Lower lobe of right lung (tissue), 2 donors: ENCODE data around the gene SPCS2. TPM values are rescaled to one million over a fixed set of nuclear protein-coding genes. Genes with fewer than 3 reads are reported as not detected.

Source experiments
- ATAC-seq, 2 donors: fragments of 200-7000 bp; cut with Tn5 transposase; one replicate each; pipeline ENCODE4 v1.9.1; 2020 to 2022; ENCODE audit warnings: mild to moderate bottlenecking in 2 of 2, moderate library complexity in 2 of 2
- DNase-seq: peaks from one replicate; pipeline ENCODE4 v3.0.0-alpha.2; 2020
- H3K27ac ChIP-seq: fragments of 200-600 bp; one replicate; pipeline ENCODE4 v1.8.0; 2022
- H3K27me3 ChIP-seq: fragments of 200-600 bp; one replicate; pipeline ENCODE4 v1.8.0; 2022; ENCODE audit warnings: low read depth
- H3K36me3 ChIP-seq: fragments of 200-600 bp; one replicate; pipeline ENCODE4 v1.8.0; 2022; ENCODE audit warnings: mild to moderate bottlenecking
- H3K4me1 ChIP-seq: fragments of 200-600 bp; one replicate; pipeline ENCODE4 v1.8.0; 2022
- H3K4me3 ChIP-seq: fragments of 200-600 bp; one replicate; pipeline ENCODE4 v1.8.0; 2022; ENCODE audit warnings: mild to moderate bottlenecking
- H3K9me3 ChIP-seq: fragments of 200-600 bp; one replicate; pipeline ENCODE4 v1.8.0; 2022
- CTCF ChIP-seq: fragments of 200-600 bp; IDR thresholded peaks from one replicate; pipeline ENCODE4 v1.8.0; 2022; ENCODE audit warnings: antibody characterized with exemption, mild to moderate bottlenecking
- intact Hi-C: fragments of 100-400 bp; cut with DNase I; formaldehyde crosslinking; loops from one replicate; pipeline ENCODE4 v1.11.0; 2022
- total RNA-seq: library from RNA; stranded (reverse); fragmentation: NEBNext Ultra II Directional; extraction: Animal tissue kit (Norgen Biotek cat#: 25700); gene quantifications from one replicate; pipeline ENCODE4 v1.2.1, GENCODE V29; 2021
- donor health status: DM: no; HTN: yes; CAD: no; lungs with severe emphysema.

Gene SPCS2
- total RNA-seq, 1 donor from 2014 or later = 149 TPM

GRCh38 chr11:74923125-74923524 is 25.9 kb upstream of the SPCS2 start:
- intact Hi-C loops = no loop called here
- ATAC-seq = no peak
- H3K27me3 ChIP-seq = no peaks in the 10 kb centered on the region
- no peak overlapping the region for H3K27ac ChIP-seq
- H3K4me1 ChIP-seq = no peaks in the 10 kb centered on the region
- DNase-seq = no peak
- H3K4me3 ChIP-seq = no peak overlapping the region
- peaks cover 32% of the 10 kb centered on the region for H3K36me3 ChIP-seq
- H3K9me3 ChIP-seq = no peaks in the 10 kb centered on the region
- TF ChIP-seq CTCF = no peak

GRCh38 chr11:74925281-74925680 is 23.8 kb upstream of the SPCS2 start:
- Histone ChIP-seq H3K27ac (no peak overlapping the region), H3K9me3 (no peaks in the 10 kb centered on the region), H3K4me3 (no peak overlapping the region), H3K36me3 (peaks cover 15% of the 10 kb centered on the region), H3K27me3 (no peaks in the 10 kb centered on the region), H3K4me1 (no peaks in the 10 kb centered on the region)
- intact Hi-C loops = no loop called here
- TF ChIP-seq CTCF = no peak
- DNase-seq (no peak), ATAC-seq (no peak)

GRCh38 chr11:74926304-74927030 is 22.6 kb upstream of the SPCS2 start:
- no peak overlapping the region for H3K4me3 ChIP-seq
- H3K36me3 ChIP-seq = peaks cover 6% of the 10 kb centered on the region
- no peaks in the 10 kb centered on the region for H3K9me3 ChIP-seq
- H3K27ac ChIP-seq = no peak overlapping the region
- H3K4me1 ChIP-seq = no peaks in the 10 kb centered on the region
- no peaks in the 10 kb centered on the region for H3K27me3 ChIP-seq
- no peak for DNase-seq
- no peak for ATAC-seq
- no peak for TF ChIP-seq CTCF
- intact Hi-C loops = no loop called here

DNA sequence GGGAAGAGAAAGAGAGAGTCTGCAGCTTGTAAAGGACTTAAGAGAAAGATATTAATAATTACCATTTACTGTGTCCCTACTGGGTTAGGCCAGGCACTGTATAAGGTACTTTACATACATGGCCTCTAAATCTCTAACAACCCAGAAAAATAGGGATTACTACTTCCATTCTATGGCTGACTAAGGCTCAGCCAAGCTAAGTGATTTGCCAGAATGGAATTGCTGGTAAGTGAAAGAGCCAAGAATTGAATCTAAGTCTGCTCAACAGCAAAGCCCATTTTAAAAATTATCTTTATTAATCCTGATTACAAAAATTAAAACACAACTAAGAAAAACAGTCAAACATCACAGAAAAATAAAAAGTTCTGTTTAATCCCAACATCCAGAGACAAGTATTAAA is 21.6 kb upstream of the SPCS2 start:
- Histone ChIP-seq H3K4me1 (no peaks in the 10 kb centered on the region), H3K27me3 (no peaks in the 10 kb centered on the region), H3K4me3 (no peak overlapping the region), H3K27ac (no peak overlapping the region), H3K9me3 (no peaks in the 10 kb centered on the region), H3K36me3 (peaks cover 10% of the 10 kb centered on the region)
- intact Hi-C loops = no loop called here
- no peak for ATAC-seq
- no peak for TF ChIP-seq CTCF
- no peak for DNase-seq

- intact Hi-C loops = no loop called here
- H3K4me3 ChIP-seq = no peak overlapping the region
- H3K4me1 ChIP-seq = no peaks in the 10 kb centered on the region
- DNase-seq (peak; percentile 53), ATAC-seq (peak; percentile 87 to 91)
- H3K27me3 ChIP-seq = no peaks in the 10 kb centered on the region
- TF ChIP-seq CTCF = peak; percentile 86
- peaks cover 30% of the 10 kb centered on the region for H3K36me3 ChIP-seq
- no peaks in the 10 kb centered on the region for H3K9me3 ChIP-seq
- H3K27ac ChIP-seq = no peak overlapping the region
Measured at GRCh38 chr11:74929431-74930363, 19.4 kb upstream of the SPCS2 start.
